Tibial nerve (tissue), 4 donors: Measurements from ENCODE around the gene CHRNA9.

Experiments
- CTCF ChIP-seq, 5 experiments: fragments of 200-600 bp in 3 of 5; fragments of 450-650 bp in 2 of 5; sonication (generic) in 3 of 5; IDR thresholded peaks; one replicate each; pipeline ENCODE4 v1.5.1; 2016 to 2019; ENCODE audit warnings: antibody characterized with exemption in 5 of 5, mild to moderate bottlenecking in 3 of 5, moderate library complexity in 2 of 5
- EP300 ChIP-seq, 2 donors: sonication (generic); formaldehyde crosslinking; IDR thresholded peaks; one replicate each; pipeline ENCODE4 v1.6.1; 2017; ENCODE audit warnings: antibody characterized with exemption in 2 of 2, mild to moderate bottlenecking in 1 of 2
- POLR2A ChIP-seq, 2 donors: fragments of 450-650 bp; IDR thresholded peaks; one replicate each; pipeline ENCODE4 v1.6.1; 2017; ENCODE audit warnings: antibody characterized with exemption in 2 of 2, mild to moderate bottlenecking in 2 of 2, moderate library complexity in 2 of 2

DNA sequence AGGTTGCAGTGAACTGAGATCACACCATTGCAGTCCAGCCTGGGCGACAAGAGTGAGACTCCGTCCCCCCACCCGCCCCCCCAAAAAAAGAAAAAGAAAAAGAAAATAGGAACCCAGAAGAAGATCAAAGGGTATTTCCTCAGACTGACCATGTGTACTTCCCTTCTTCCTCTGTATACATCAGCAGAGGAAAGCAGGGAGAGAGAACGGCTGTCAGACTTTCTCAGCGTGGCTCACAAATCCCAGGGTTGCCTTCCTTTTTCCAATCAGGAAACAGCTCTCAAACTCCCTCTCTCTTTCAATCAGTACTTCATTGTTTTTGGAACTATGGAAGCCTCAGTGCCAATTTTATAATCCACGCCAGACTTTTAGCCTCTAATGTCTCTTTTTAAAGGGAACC lies 59.1 kb downstream of the CHRNA9 start:
- TF ChIP-seq CTCF (IDR thresholded peaks at IDR 0.05): no peak
- no peak for TF ChIP-seq EP300 (IDR thresholded peaks at IDR 0.05)
- no peak for TF ChIP-seq POLR2A (IDR thresholded peaks at IDR 0.05)
